IMR-90 (cell line): ENCODE measurements around the gene DMRTC2. TPM values are rescaled to one million over a fixed set of nuclear protein-coding genes. Genes with fewer than 3 reads are reported as not detected.

Experiments used
- ATAC-seq: fragments of 200-7000 bp; cut with Tn5 transposase; 2 replicates; pipeline ENCODE4 v1.9.1; 2020; ENCODE audit warnings: low read depth, mild to moderate bottlenecking, moderate library complexity
- BruUV-seq: library from RNA; stranded (reverse); fragments of 400-500 nt; replicated peaks from 2 replicates; lab custom pipeline; 2021; lab: Mats Ljungman, UMichigan
- CTCF ChIA-PET: fragments of 300-600 bp; formaldehyde crosslinking; extraction: SDS; loops from one replicate; lab custom pipeline; 2021; ENCODE audit warnings: antibody characterized with exemption; lab: Yijun Ruan, JAX
- POLR2A ChIA-PET: fragments of 300-600 bp; sonication (Branson Sonifier 250); formaldehyde crosslinking; loops from one replicate; lab custom pipeline; 2022; ENCODE audit warnings: antibody characterized with exemption; ENCODE audit not compliant: unreplicated experiment; lab: Charles Lee
- DNase-seq: peaks from one replicate; pipeline ENCODE4 v3.0.0; 2013
- H2AFZ ChIP-seq: replicated peaks from 2 replicates; pipeline ENCODE3; 2013; ENCODE audit warnings: low read length, mild to moderate bottlenecking; ENCODE audit not compliant: poor library complexity
- H2AK5ac ChIP-seq: 2 replicates; pipeline ENCODE4 v1.6.1; 2013; ENCODE audit warnings: low read depth, low read length, inconsistent platforms
- H2AK9ac ChIP-seq: replicated peaks from 2 replicates; pipeline ENCODE3; 2013; ENCODE audit warnings: mild to moderate bottlenecking, low read depth, low read length, moderate library complexity; ENCODE audit not compliant: poor library complexity
- H2BK120ac ChIP-seq: 2 replicates; pipeline ENCODE4 v1.6.1; 2013; ENCODE audit warnings: low read depth, low read length, inconsistent platforms
- H2BK15ac ChIP-seq: 3 replicates; pipeline ENCODE4 v1.6.1; 2013; ENCODE audit warnings: low read depth, low read length, inconsistent platforms
- H2BK20ac ChIP-seq: 2 replicates; pipeline ENCODE4 v1.6.1; 2013; ENCODE audit warnings: low read depth, mild to moderate bottlenecking, inconsistent platforms, low read length, moderate library complexity
- H2BK5ac ChIP-seq: 2 replicates; pipeline ENCODE4 v1.6.1; 2013; ENCODE audit warnings: mild to moderate bottlenecking, low read depth, low read length, inconsistent platforms; ENCODE audit not compliant: poor library complexity, severe bottlenecking
- H3K14ac ChIP-seq: replicated peaks from 2 replicates; pipeline ENCODE4 v1.6.1; 2013; ENCODE audit warnings: low read depth, low read length, inconsistent platforms
- H3K18ac ChIP-seq: 2 replicates; pipeline ENCODE4 v1.6.1; 2013; ENCODE audit warnings: low read depth, low read length, control low read depth
- H3K23ac ChIP-seq: 2 replicates; pipeline ENCODE4 v1.6.1; 2013; ENCODE audit warnings: low read depth, low read length, inconsistent platforms
- H3K27ac ChIP-seq: 2 replicates; pipeline ENCODE4 v1.5.1; 2013; ENCODE audit warnings: mild to moderate bottlenecking, control low read depth, low read length; ENCODE audit not compliant: insufficient read depth
- H3K27me3 ChIP-seq: 2 replicates; pipeline ENCODE4 v1.6.1; 2013; ENCODE audit warnings: low read length; ENCODE audit not compliant: control insufficient read depth, insufficient read depth
- H3K36me3 ChIP-seq: 2 replicates; pipeline ENCODE4 v1.6.1; 2013; ENCODE audit warnings: low read length, mixed read lengths; ENCODE audit not compliant: control insufficient read depth, insufficient read depth
- H3K4ac ChIP-seq: 2 replicates; pipeline ENCODE4 v1.6.1; 2013; ENCODE audit warnings: low read depth, low read length, inconsistent platforms
- H3K4me1 ChIP-seq: 2 replicates; pipeline ENCODE4 v1.6.1; 2013; ENCODE audit warnings: low read length, mixed read lengths; ENCODE audit not compliant: control insufficient read depth, insufficient read depth
- H3K4me2 ChIP-seq: 2 replicates; pipeline ENCODE4 v1.6.1; 2013; ENCODE audit warnings: low read depth, mild to moderate bottlenecking, control low read depth, low read length, moderate library complexity
- H3K4me3 ChIP-seq: 2 replicates; pipeline ENCODE4 v1.5.1; 2013; ENCODE audit warnings: low read depth, mild to moderate bottlenecking, control low read depth, low read length, moderate library complexity; ENCODE audit not compliant: insufficient read depth
- H3K56ac ChIP-seq: 2 replicates; pipeline ENCODE4 v1.6.1; 2013; ENCODE audit warnings: low read length, inconsistent platforms; ENCODE audit not compliant: insufficient read depth; ENCODE audit errors: extremely low read depth
- H3K79me1 ChIP-seq, 2 experiments: 2 replicates each; pipeline ENCODE4 v1.6.1; 2013; ENCODE audit warnings: low read length in 2 of 2, inconsistent platforms in 1 of 2, low read depth in 1 of 2
- H3K9ac ChIP-seq: 2 replicates; pipeline ENCODE4 v1.6.1; 2013; ENCODE audit warnings: low read depth, low read length, control low read depth
- H3K9me1 ChIP-seq: 2 replicates; pipeline ENCODE4 v1.6.1; 2013; ENCODE audit warnings: low read length, inconsistent platforms; ENCODE audit not compliant: insufficient read depth
- H3K9me3 ChIP-seq: 2 replicates; pipeline ENCODE4 v1.6.1; 2013; ENCODE audit warnings: low read length; ENCODE audit not compliant: control insufficient read depth, insufficient read depth
- H4K20me1 ChIP-seq: 2 replicates; pipeline ENCODE4 v1.6.1; 2013; ENCODE audit warnings: low read length, inconsistent platforms; ENCODE audit not compliant: insufficient read depth
- H4K5ac ChIP-seq: 2 replicates; pipeline ENCODE4 v1.6.1; 2013; ENCODE audit warnings: mild to moderate bottlenecking, low read depth, low read length, control low read depth
- H4K8ac ChIP-seq, 2 experiments: 2 replicates each; pipeline ENCODE4 v1.6.1; 2013; ENCODE audit warnings: low read depth in 2 of 2, low read length in 2 of 2, control low read depth in 1 of 2, inconsistent platforms in 1 of 2
- H4K91ac ChIP-seq: 2 replicates; pipeline ENCODE4 v1.6.1; 2013; ENCODE audit warnings: low read depth, low read length, inconsistent platforms; ENCODE audit not compliant: insufficient read depth
- CEBPB ChIP-seq: IDR thresholded peaks from 2 replicates; pipeline ENCODE4 v1.6.1; 2012; ENCODE audit warnings: low read depth, low read length, improper control_type of control experiment
- FOS ChIP-seq: fragments of 150-350 bp; IDR thresholded peaks from 2 replicates; pipeline ENCODE4 v1.6.1; 2016; ENCODE audit warnings: low read depth, low read length
- POLR2A ChIP-seq: IDR thresholded peaks from 2 replicates; pipeline ENCODE4 v1.6.1; 2012; ENCODE audit warnings: mild to moderate bottlenecking, low read depth, low read length
- WGBS, 2 experiments: methylation state at CpG; one replicate each; pipeline versions ENCODE4 v1.1.5 to v1.1.7; 2013; ENCODE audit warnings: missing lambda C conversion rate in 2 of 2; ENCODE audit not compliant: insufficient read length in 1 of 2; ENCODE audit errors: extremely low coverage in 2 of 2; 5-methylcytosine and 5-hydroxymethylcytosine counted together
- dilution Hi-C: fragments of 300-500 bp; cut with HindIII; formaldehyde crosslinking; loops from one replicate; pipeline ENCODE4 v1.14.3; 2018; ENCODE audit warnings: low sequenced_read_pairs; ENCODE audit not compliant: unreplicated experiment
- in situ Hi-C: fragments of 300-500 bp; cut with MboI; formaldehyde crosslinking; loops from 3 replicates; pipeline ENCODE4 v1.14.3; 2019; ENCODE audit warnings: low sequenced_read_pairs, inconsistent platforms, mixed read lengths
- intact Hi-C: fragments of 100-400 bp; cut with micrococcal nuclease; formaldehyde crosslinking; loops from 2 replicates; pipeline ENCODE4 v1.10.0; 2022
- polyA plus RNA-seq, 3 experiments: library from polyadenylated mRNA; depleted of rRNA; stranded (reverse); fragments of >200 nt; gene quantifications; 2 replicates each; pipeline ENCODE4 v1.2.3, GENCODE V29; 2012; ENCODE audit warnings: low replicate concordance in 1 of 3
- total RNA-seq: library from RNA; depleted of rRNA; stranded (reverse); fragments of >200 nt; gene quantifications from 2 replicates; pipeline ENCODE4 v1.2.3, GENCODE V29; 2012

The DMRTC2 gene
- total and polyA plus RNA-seq, 2 of the 4 experiments (the other 2 are of a cell fraction): not detected

GRCh38 chr19:41807176-41807575 is 37.7 kb upstream of the DMRTC2 start:
- Histone ChIP-seq H4K20me1 (no peaks in the 10 kb centered on the region), H2AK9ac (no peak overlapping the region), H2BK15ac (no peak overlapping the region), H2AFZ (no peak overlapping the region), H3K27ac (no peak overlapping the region), H3K9me1 (no peaks in the 10 kb centered on the region), H2AK5ac (no peak overlapping the region), H3K4me3 (no peak overlapping the region), H3K9me3 (no peaks in the 10 kb centered on the region), H3K14ac (no peak overlapping the region), H3K18ac (no peak overlapping the region), H4K5ac (no peak overlapping the region), H3K23ac (no peak overlapping the region), H4K91ac (no peak overlapping the region), H3K27me3 (no peaks in the 10 kb centered on the region), H3K56ac (no peak overlapping the region), H3K79me1 (no peaks in the 10 kb centered on the region), H3K9ac (no peak overlapping the region), H3K36me3 (no peaks in the 10 kb centered on the region), H4K8ac (no peak overlapping the region), H2BK120ac (no peak overlapping the region), H3K4me1 (no peaks in the 10 kb centered on the region), H3K4ac (no peak overlapping the region), H3K4me2 (no peak overlapping the region), H2BK5ac (no peak overlapping the region), H2BK20ac (no peak overlapping the region)
- TF ChIP-seq POLR2A: no peak
- no peak for TF ChIP-seq CEBPB
- TF ChIP-seq FOS: no peak
- ChIA-PET POLR2A (no interaction called here), CTCF (interaction anchor here (1.1 kb wide), 1 partner anchor 14 kb away, joined by 6 read pairs; no protein-coding TSS in a partner anchor)
- BruUV-seq: no TSS peak
- 60% methylated on average over 1 of the region's 3 CpGs; no CpG with 5 or more reads in 1 of the 2 experiments for WGBS, 2 experiments
- dilution Hi-C loops: no loop called here
- intact Hi-C loops: no loop called here
- in situ Hi-C loops: no loop called here
- DNase-seq (no peak), ATAC-seq (no peak)
